Cardiac fibroblast (primary cell): ENCODE measurements around the gene CCDC138.

Experiments
- DNase-seq, 2 donors: peaks; one replicate each; pipeline versions ENCODE4 v3.0.0 to v3.0.0-alpha.2; 2010; ENCODE audit warnings: low read depth in 2 of 2
- H3K4me3 ChIP-seq, 2 donors: replicated peaks in 1 of 2; 1 replicate in 1 of 2; 2 replicates in 1 of 2; pipeline ENCODE4 v1.5.1; 2011; ENCODE audit warnings: low read depth in 2 of 2, low read length in 2 of 2, mild to moderate bottlenecking in 2 of 2, moderate library complexity in 1 of 2
- TF ChIP-seq, protein P1 (sequence below): IDR thresholded peaks from one replicate; pipeline ENCODE4 v1.5.1; 2011; ENCODE audit warnings: low read depth, mild to moderate bottlenecking, low read length, inconsistent platforms

The CCDC138 gene

DNA sequence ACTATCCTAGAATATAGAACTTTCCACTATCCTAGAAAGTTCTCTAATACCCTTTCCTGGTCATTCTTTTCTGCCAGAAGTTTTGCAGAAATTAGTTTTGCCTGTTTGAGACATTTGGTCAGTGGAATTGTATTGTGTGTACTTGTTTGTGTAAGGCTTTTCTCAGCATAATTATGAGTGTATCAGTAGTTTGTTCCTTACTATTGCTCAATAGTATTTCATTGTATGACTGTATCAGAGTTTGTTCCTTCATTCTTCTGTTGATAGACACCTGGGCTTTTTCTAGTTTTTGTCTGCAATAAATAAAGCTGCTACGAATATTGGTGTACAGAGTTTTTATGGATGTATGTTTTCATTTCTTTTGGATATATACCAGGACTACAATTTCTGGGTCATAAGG, 27.2 kb downstream of the CCDC138 start:
- DNase-seq: peak in 1 of 2 donors; percentile 32
- TF ChIP-seq, protein P1, sequence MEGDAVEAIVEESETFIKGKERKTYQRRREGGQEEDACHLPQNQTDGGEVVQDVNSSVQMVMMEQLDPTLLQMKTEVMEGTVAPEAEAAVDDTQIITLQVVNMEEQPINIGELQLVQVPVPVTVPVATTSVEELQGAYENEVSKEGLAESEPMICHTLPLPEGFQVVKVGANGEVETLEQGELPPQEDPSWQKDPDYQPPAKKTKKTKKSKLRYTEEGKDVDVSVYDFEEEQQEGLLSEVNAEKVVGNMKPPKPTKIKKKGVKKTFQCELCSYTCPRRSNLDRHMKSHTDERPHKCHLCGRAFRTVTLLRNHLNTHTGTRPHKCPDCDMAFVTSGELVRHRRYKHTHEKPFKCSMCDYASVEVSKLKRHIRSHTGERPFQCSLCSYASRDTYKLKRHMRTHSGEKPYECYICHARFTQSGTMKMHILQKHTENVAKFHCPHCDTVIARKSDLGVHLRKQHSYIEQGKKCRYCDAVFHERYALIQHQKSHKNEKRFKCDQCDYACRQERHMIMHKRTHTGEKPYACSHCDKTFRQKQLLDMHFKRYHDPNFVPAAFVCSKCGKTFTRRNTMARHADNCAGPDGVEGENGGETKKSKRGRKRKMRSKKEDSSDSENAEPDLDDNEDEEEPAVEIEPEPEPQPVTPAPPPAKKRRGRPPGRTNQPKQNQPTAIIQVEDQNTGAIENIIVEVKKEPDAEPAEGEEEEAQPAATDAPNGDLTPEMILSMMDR: no peak
- H3K4me3 ChIP-seq: no peak overlapping the region

DNA sequence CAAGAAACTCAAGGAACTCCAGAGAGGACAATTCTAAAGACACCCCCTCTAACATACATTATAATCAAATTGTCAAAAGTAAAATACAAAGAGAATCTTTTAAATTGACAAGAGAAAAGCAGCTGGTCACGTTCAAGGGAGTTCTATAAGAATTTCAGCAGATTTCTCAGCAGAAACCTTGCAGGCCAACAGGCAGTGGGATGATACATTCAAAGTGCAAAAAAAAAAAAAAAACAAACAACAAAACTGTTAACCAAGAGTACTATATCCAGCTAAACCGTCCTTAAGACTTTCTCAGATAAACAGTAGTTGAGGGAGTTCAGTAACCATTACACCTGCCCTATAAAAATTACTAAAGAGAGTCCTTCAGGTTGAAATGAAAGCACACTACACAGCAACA, 33.9 kb downstream of the CCDC138 start:
- TF ChIP-seq, protein P1: no peak
- DNase-seq: peak in 1 of 2 donors; percentile 5
- no peak overlapping the region for H3K4me3 ChIP-seq

DNA sequence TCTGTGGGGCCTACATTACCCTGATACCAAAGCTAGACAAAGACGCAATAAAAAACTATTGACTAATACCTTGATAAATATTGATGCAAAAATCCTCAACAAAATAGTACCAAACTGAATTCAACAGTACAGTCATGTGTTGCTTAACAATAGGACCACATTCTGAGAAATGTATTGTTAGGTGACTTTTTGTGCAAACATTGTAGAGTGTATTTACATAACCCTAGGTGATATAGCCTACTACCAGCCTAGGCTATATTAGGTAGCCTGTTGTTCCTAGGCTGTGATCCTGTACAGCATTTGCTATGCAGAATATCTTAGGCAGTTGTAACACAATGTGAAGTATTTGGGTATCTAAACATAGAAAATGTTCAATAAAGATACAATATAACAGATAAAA, 36.7 kb downstream of the CCDC138 start:
- TF ChIP-seq, protein P1: no peak
- DNase-seq: no peak

DNA sequence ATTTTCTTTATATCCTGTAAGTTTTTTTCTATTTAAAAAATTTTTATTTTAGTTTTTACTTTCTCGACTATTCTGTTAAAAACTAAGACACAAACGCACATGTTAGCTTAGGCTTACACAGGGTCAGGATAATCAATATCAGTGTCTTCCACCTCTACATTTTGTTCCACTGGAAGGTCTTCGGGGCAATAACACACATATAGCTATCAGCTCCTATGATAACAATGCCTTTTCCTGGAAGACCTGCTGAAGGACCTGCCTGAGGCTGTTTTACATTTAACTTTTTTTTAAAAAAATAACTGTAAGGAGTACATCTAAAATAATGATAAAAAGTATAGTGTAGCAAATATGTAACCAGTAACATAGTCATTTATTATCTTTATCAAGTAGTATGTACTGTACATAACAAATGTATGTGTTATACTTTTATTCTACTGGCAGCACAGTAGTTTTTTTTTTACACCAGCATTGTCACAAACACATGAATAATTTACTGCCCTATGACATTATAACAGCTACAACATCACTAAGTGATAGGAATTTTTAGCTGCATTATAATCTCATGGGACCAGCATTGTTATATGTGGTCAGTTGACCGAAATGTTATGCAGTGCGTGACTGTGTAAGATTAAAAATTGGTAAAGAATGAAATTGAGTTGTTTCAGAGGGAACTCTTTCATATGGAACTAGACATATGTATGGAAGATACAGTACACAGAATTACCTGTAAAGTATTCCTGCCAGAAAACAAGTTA, 37.9 kb downstream of the CCDC138 start:
- TF ChIP-seq, protein P1: no peak
- H3K4me3 ChIP-seq: no peak overlapping the region
- peak in 1 of 2 donors; percentile 9 for DNase-seq

More for the DNA sequence above, 36.7 kb downstream of the CCDC138 start:
- no peak overlapping the region for H3K4me3 ChIP-seq

DNA sequence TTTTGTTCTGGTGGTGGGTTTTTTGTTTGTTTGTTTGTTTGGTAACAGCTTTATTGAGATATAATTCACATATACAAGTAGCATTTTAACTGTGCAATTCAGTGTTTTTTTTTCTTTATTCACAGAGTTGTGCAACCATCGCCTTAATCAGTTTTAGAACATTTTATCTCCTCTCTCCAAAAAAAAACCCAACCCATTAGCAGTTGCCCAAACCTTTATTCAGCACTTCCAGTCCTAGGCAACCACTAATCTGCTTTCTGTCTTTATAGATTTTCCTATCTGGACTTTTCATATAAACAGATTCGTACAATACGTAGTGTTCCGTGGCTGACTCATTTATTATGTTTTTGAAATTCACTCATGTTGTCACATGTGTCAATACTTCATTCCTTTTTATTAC, 38.7 kb downstream of the CCDC138 start:
- peak in 1 of 2 donors; percentile 71 for DNase-seq
- no peak overlapping the region for H3K4me3 ChIP-seq

DNA sequence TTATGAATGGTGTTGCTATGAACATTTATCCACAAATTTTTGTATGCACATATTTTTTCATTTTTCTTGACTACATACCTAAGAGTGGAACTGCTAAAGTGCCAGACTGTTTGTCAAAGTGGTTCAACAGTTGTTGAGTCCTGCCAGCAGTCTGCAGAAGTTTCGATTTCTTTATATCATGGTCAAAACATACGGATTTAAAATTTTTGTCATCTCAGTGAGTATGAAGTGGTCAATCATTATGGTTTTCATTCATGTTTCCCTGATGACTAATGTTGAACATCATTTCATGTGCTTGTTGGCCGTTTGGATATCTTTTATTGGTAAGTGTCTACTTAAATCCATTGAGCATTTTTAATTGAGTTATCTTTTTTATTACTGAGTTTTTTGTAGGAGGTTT, 39.2 kb downstream of the CCDC138 start:
- TF ChIP-seq, protein P1: no peak
- no peak overlapping the region for H3K4me3 ChIP-seq
- DNase-seq: peak in 1 of 2 donors; percentile 18

More for the DNA sequence above, 38.7 kb downstream of the CCDC138 start:
- TF ChIP-seq, protein P1: no peak
